ENCODE measurements around the gene PTPN2.
"Not testable (repeated sequence)": the region's sequence is repeated elsewhere in the genome, so short reads cannot be mapped to it uniquely, and the experiment has no call there.

PTPN2 gene

DNA sequence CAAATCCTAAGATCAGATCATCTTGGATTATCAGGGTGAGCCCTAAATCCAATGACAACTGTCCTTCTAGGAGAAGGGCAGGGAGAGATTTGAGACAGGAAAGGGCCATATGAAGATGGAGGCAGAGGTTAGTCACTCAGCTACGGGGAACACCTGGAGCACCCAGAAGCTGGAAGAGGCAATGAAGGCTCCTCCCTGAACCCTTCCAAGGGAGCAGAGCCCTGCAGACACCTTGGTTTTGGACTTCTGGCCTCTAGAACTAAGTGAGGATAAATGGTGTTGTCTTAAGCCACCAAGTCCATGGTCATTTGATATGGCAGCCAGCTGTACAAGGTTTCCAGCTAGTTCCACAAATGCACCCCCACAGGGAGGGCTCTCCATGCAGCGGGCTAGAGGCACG is 6.9 kb upstream of the PTPN2 start:
- no peak for DNase-seq

DNA sequence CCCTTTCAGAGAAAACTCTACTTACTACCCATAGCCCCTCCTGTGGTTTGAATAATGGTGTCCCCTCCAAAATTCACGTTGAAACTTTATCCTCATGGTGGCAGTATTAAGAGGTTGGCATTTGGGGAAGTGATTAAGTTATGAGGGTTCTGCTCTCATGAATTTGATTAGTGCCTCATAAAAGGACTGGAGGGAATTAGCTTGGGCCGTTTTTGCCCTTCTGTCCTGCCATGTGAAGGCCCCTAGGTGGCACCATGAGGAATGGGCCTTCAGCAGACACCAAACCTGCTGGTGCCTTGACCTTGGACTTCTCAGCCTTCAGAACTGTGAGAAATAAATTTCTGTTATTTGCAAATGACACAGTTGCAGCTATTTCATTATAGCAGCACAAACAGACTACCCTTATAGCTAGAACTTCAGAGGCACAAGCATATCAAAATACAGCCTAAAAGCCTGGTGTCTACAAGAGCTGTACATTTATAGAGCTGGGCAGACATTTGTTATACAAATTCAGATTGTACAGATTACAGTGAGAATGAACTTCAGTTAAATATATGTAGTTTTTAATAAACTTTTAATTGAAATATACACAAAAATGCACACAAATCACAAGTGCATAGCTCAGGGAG is 2.6 kb upstream of the PTPN2 start:
- DNase-seq = no peak

DNA sequence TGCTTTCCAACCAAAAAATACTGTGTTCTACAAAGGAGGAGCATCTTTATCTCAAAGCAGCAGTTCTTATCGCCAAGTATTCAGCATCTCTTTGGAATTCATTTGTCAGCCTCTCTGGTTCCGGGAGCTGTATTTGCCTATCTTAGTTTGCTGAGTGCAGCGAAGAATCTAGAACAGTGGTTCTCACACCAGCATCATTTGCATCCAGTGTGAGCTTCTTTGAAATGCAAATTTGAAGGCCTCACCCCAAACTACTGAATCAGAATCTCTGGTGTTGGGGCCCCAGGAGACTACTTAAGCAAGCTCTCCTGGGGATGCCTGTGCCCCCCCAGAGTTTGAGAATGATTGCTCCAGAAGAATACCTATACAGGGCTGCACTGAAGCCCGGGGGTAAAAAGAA is 1.5 kb upstream of the PTPN2 start:
- no peak for DNase-seq

DNA sequence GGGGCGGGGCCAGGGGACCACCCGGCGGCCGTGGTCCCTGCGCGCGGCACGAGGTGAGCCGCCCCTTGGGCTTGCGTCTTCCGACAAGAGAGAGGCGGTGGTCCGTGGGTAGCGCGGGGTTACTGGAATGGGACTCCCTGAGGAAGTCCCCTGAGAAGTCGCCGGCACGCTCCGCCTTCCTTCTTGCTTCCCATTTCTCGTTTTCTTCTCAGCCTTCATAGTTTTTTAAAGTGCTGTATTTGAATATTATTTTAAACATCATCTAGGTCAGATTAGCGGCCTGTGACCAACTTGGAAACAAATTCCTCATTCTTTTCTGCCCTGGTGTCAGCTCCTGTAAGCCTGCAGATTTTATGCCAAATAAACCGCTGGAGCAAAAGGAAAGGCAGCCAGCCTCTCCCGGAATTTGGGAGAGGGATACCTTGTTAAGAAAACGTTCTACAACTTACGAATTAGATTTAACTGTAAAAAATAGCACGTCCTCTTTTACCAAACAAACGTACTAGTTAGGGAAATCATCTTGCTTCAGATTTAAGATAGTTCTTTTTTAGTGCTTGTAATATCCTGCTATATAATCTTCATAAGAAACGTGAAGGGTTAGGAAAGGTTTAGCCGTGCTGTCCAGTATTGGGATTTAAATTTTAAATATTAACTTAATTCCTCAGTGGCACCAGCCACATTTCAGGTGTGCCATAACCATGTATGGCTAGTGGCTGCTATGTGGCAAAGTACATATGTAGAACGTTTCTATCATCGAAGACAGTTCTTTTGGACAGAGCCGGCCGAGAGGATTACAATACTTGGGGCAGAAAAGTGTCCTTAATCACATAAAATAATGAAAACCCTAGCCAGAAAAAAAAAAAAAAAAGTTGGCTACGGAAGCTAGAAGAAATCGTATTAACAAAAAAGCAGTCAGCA is 628 bp upstream of the PTPN2 start:
- DNase-seq = no peak

DNA sequence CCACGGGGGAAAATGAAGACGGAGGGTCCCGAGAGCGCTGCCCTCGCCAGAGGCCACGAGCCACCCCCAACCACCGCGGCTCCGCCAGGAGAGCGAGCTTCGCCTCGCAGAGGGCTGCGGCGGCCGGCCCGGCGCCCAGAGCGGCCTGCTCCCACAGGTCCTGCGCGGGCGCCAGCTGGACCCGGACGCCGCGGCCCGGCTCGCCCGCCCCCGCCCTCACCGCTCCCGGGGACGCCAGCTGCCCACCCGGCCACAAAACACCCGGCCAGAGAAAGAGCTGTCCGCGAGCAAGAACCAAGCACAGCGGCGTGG is 709 bp downstream of the PTPN2 start:
- no peak for DNase-seq

DNA sequence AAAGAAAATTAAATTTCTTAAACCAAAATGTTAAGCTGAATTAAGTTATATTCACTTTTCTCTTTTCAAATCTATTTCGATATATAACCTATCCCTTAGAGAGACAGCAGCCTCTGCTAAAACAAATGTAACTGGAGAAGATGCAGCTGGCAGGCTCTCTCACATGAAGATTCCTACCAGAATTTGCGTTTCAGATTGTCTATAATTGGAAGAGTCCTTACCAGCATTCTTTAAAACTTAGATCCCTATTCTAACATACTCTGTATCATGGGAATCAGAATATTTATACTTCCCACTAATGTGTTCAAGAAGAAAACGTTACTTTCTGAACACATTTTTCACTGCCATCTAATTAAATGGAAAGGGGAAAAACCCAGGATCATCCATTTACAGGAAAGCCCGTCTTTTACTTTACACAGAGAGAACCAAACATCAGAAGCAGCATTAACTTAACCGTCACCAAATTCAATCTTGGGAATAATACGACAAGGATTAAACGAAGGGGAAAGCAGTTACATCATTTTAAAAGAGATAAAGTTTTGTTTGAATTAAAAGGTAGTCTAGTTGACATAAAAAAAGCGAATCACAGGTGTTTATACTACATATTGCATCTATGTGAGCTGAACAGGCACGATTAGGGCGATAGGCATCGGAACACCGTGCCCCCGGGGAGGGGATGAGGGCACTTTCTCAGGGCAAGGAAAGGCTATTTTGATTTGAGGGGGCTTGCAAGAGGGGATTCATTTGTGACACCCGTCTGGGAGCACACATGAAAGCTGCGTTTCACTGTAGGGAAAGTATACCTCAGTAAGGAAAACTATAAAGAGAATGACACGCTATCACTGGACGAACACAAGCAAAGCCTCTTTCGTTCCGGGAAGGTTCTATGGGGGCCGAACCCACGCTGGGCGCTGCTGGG is 1.3 kb downstream of the PTPN2 start:
- DNase-seq = no peak

DNA sequence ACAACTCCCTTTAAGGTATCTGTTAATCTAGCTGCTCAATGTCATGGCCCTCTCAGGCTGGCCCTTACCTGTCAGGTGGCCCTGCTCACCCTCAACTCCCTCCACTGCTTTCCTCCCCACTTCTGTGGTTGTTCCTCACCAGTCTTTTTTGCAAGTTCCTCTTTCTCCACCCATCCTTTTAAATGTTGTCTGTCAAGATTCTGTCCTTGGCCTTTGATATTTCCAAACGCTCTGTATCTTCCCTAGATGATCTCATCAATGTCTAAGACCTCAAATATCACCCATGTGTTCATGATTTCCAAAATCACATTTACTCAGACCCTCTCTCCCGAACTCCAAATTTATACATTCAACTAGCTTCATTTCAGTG is 3.5 kb downstream of the PTPN2 start:
- DNase-seq = no peak

DNA sequence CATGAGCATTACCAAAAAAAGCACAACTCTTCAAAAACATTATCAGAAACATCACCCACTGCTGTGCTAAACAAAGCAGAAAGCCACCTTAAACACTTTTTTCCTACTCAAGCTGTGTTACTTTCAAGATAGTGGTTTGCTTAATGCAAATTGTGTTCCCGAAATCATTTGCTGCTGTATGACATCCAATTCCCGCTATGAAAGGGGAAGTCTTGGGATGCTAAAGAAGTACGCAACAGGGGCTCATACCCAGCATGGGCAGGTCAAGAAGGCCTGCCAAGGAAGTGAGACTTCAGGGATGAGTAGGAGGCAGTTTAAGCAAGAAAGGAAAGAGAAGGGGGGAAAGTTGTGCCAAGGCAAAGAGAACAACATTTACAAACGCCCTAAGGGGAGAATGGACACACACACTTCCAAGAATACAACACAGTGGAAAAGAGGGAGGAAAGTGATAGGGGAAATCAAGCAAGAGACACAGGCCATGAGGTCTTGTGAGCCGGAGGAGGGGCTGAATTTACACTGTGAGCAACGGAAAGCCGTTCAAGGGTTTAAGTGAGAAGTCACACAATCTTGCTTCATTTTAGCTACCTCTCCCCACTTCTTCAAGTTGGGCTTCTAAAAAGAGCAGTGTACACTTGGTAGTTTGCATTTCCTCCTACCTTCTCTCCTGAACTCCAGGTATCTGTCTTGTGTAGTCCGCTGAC is 4.0 kb downstream of the PTPN2 start:
- DNase-seq = no peak

DNA sequence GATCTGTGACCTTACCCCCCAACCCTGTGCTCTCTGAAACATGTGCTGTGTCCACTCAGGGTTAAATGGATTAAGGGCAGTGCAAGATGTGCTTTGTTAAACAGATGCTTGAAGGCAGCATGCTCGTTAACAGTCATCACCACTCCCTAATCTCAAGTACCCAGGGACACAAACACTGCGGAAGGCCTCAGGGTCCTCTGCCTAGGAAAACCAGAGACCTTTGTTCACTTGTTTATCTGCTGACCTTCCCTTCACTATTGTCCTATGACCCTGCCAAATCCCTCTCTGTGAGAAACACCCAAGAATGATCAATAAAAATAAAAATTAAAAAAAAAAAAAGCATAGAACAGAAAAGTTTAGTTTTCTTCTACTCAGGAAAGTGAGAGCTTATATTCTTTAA is 9.0 kb downstream of the PTPN2 start:
- DNase-seq = not testable (repeated sequence)

DNA sequence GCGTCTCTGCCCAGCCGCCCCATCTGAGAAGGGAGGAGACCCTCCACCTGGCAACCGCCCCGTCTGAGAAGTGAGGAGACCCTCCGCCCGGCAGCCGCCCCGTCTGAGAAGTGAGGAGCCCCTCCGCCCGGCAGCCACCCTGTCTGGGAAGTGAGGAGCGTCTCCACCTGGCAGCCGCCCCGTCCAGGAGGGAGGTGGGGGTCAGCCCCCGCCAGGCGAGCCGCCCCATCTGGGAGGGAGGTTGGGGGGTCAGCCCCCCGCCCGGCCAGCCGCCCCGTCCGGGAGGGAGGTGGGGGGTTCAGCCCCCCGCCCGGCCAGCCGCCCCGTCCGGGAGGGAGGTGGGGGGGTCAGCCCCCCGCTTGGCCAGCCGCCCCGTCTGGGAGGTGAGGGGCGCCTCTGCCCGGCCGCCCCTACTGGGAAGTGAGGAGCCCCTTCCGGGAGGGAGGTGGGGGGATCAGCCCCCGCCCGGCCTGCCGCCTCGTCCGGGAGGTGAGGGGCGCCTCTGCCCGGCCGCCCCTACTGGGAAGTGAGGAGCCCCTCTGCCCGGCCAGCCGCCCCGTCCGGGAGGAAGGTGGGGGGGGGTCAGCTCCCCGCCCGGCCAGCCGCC is 10.0 kb downstream of the PTPN2 start:
- DNase-seq = not testable (repeated sequence)

DNA sequence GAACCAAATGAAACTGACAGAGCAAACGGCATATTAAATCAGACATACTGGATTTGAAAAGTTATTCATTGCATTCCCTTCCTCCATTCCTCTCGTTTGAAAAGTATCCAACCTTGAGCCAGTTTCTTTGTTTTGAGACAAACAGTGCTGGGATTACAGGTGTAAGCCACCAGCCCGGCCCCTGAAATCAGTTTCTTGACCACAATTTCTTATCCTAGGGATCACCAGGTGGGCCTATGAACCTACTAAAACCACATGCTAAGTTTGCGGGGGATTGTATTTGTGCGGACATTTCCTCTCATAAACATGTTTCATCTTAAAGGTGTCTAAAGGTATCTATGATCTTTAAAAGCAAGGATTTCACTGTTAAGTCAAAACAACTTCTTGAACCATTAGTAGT is 11.6 kb downstream of the PTPN2 start:
- no peak for DNase-seq

DNA sequence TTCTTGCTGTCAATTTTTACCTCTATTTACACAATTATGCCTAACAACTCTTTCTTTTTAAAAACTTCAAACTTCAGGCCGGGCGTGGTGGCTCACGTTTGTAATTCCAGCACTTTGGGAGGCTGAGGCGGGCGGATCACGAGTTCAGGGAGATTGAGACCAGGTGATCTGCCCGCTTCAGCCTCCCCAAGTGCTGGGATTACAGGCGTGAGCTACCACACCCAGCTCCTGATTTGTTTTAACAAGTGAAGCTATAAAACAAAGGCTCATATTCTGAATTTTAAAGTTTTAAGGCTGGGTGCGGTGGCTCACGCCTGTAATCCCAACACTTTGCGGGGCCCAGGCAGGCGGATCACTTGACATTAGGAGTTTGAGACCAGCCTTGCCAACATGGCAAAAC is 15.5 kb downstream of the PTPN2 start:
- no peak for DNase-seq

DNA sequence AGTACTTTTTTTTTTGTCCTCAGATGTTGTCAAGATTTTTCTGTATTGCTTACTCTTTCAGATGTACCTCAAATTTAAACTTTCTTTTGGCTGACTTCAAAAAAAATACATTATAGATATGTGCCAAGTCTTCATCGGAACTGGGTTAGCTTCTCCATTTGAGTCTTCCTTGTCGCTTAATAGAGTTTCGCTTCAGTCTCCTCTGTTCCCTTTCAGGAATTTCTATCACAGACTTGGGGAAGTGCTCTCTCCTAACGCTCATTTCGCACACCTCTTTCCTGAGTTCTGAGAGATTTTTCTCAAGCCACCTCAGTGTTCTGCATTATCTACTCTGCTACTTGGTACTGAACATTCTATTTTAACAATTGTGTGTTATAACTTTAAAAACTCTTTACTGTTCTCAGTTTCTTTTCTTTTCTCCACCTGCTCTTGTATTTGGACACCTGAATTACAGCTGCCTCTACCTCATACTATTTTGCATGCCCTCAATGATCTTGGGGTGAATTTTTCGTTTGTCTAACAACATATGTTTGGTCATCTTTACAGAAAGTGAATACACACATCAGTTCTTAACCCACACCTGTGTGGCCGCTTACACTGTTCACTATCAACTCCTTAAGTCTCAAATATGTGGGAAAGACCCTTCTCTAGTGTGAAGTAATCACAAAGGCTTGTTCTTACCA is 16.5 kb downstream of the PTPN2 start:
- DNase-seq = no peak

DNA sequence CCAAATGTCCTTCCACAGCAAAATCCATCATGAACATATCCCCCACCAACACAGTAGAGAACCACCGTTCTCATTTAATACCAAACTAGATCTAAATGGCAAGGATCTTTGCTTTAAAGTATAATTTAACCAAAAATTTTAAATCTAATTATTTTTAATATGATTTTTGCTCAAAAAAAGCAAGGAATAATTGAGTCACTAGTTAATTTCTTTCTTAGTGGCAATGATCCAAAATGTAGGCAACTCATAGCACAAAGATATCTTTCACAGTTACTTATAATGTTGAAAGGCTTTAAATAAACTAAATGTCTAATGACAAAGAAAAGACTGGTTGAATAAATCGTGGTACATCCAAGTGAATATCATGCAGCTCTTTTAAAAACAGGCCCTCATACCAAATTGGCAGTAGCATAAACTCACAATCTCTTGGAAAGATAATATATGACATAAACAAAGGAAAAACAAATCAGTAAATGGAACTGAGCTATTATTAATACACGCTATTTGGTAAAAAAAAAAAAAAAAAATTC is 20.3 kb downstream of the PTPN2 start:
- DNase-seq = no peak

DNA sequence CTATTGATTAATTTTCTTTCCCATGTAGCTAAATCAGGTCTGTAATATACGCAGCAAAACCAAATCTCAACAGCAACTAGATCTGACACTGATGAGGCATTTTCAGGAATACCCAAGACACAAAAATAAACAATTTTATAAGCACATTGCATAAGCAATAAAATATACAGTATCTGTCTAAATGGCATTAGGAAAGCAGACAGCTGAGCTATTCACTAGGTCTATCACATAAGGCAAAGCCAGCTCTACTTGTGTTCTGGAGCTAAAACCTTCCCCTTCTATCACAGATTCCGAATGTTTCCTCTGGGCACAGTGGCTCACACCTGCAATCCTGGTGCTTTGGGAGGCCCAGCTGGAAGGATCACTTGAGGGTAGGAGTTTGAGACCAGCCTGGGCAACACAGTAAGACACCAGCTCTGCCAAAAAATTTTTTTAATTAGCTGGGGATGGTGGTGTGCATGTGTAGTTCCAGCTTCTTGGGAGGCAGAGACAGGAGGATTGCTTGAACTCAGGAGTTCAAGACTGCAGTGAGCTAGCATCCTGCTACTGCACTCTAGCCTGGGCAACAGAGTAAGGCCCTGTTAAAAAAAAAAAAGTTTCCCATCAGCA is 21.1 kb downstream of the PTPN2 start:
- DNase-seq = no peak

DNA sequence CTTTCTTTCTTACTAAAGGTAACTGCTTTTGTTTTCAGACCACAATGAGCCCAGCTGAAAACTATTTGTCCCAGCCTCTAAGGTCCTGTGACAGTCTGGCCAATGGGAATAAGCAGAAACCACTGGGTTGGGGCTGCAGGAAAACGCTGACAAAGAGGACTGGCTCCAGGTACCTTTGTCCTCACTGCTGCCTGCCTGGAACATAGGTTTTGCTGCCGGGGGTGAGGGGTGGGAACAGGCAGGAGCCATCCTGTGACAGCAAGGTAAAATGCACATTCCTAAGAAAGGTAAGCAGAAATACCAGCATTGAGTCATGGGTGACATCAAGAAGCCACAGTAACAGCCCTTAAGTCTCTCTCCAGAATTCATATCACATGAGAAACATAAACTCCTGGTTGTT is 21.6 kb downstream of the PTPN2 start:
- DNase-seq = no peak

DNA sequence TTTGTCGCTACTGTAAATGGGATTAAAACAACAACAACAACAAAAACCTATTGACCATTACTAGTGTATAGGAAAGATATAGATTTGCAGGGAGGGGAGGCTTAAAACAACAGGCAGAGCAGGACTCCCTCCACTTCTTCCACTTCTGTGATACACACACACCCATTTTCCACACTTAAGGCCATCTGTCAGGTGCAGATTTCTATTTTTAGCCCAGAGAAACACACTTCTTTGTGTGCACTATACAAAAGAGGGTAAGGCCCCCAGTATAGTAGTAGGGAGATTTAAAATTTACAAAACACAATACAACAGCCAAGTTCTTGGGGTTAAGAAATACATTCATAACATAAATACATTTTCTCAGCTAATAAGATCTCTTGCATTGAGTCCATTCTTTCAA is 22.4 kb downstream of the PTPN2 start:
- DNase-seq = no peak

DNA sequence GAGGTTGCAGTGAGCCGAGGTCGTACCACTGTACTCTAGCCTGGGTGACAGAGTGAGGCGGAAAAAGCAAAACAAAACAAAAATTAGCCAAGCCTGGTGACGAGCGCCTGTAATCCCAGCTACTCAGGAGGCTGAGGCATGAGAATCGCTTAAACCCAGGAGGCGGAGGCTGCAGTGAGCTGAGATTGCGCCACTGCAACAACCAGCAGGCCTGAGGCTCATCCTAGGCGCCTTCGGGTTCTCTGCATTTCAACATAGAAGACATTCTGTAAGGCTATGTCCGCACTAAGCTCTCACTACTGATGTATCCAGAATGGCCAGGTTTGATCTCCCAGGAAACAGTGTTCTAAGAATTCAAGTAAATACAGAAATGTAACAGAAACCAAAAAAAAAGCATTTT is 23.5 kb downstream of the PTPN2 start:
- no peak for DNase-seq

DNA sequence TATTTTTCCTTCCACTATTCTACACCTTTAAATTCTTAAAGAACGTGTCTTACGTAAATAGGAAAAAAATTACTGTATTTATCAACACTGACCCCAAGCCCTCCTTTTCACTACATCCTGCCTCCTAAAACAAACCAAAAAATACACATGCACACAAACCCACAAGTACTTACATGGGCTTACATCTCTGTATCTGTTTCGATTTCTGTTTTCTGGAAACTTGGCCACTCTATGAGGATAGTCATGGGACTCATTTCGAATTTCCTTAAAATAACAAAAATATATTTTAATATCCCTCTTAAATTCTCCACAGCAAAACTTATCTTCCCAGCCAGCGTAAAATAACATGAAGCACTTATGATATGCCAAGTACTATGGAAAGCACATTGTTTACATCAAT is 25.0 kb downstream of the PTPN2 start:
- DNase-seq = no peak

DNA sequence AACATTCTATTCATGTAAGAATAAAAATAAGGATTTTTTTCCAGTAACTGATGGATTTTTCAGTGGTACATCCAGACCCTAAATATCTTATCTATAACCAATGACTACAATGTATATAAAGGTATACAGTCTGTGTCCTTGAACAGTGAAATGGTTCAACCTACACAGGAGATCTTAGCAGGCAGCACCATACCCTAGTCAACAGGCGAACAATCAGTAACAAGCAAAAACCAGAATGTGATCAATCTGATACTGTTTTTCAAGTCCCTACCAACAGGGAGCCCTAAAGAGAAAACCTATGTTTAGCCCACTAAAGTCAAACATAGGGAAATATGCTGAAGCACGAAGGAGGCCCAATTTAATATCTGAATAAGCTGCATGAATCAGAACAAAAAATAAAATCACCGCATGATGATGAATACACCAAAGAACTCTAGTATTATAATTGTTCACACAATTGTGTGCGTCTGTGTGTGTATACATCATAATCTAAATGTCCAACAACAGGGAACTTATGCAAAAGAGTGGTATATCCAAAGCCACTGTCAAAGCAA is 26.0 kb downstream of the PTPN2 start:
- DNase-seq = no peak
